Measurements from ENCODE around the gene DLG4.
"Not testable (repeated sequence)": the region's sequence is repeated elsewhere in the genome, so short reads cannot be mapped to it uniquely, and the experiment has no call there.

Gene DLG4

DNA sequence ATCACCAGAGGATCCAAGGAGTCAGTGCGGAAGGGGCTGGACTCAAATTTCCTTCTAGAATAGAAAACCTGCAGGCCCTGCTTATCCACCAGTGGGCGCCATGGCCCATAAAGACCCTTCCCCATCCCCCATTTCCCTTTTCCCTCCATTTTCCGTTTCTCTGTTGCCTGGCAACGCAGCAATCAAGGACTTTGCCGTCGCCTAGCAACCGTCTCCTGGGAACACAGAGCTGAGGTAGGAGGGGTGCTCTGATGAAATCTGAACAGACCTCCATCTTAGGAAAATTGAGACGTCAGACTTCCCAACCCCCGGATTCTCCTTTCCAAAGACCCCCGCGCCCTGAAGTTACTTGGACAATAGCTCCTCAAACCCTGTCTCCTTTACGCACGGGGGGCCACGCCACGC is 5.7 kb downstream of the DLG4 start:
- peak in 1 of 4 experiments; percentile 45 for DNase-seq

DNA sequence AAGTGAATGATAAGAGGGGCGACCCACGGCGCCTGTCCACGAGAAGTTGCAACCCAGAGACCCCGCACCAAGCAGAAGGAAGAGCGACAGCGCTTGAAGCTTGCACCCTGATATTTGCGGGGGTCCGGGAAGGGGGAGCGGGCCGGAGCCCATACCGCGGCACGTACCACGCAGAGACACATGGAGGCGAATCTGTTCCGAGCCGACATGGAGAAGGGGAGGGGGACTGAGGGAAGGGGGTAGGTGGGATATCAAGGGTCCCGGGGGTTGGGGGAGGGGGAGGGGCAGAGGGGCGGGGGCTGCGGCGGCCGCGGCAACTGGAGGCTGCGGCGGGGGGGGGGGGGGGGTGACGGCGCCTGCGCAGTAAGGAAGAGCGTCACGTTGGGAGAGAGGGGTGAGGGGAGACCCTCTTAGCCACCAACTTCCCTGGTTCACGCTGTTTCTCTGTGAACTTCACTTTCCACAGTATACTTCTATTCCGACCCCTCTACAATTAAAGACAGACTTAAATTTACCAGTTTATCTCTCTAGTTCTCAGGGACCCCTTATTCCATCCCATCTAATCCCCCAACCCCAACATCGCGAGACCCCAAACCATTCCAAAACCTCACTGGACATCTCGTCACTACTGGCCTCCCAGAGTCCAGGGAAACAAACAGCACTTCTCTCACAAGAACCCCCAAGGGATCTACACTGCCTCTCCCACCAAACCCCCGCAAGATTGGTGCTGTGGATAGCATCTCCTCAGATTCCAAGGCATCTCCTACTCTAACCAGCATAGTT is 8.0 kb downstream of the DLG4 start:
- no peak for DNase-seq

DNA sequence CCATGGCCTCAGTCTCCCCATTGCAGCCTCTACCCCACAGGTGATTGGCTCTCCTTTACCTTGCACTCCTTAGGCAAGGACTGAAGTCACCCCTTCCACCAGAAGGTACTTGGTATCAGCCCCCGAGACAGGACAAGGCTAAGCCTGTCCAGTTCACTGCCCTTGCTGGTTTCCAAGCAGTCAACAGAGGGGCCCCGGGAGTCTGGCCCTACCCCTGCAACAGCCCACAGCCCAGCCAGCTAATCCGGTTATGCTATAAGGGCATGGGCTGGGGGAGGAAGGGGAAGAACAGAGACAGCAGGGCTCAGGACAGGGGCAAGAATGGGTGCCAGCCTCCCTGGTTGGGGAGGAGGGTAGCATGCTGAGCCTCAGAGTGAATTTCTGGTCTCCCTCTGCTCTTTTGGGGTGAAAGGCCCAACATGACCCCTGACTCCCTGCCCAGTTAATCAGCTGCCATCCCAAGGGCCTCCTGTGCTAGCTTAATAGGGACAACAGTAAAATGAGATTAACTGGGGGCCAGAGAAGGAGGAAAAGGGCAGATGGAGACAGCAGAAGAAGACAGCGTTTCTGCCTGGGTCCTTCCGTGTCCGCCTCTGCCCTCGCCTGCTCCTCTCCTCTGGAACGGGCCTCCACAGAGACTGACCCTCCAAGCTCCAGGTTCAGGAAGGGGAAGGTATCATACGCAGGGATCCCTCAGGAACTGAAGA is 10.7 kb downstream of the DLG4 start:
- no peak for DNase-seq

DNA sequence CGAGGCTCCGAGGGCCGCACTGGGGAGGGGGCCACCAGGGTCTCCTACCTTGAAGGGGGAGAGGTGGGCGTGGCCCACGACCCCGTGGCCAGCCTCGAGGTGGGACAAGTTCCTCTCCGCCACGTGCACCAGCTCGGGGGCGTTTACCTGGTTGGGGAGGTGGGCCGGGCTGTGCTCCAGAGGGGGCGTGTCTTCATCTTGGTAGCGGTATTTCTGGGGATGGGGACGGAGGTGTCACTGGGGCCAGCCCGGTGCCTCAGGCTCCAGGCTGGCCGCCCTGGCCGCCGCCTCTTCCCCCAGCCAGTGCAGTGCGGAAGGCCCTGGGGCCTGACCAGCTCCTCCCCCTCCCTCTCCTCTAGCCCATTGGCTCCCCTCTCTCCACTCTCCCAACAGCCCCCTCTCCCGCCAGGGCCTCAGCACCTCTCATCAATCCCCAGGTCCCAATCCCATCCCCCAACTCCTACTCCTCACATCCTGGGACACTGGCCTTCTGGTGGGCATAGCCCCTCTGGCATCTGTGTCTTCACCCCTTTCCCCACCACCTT is 11.5 kb downstream of the DLG4 start:
- no peak for DNase-seq

DNA sequence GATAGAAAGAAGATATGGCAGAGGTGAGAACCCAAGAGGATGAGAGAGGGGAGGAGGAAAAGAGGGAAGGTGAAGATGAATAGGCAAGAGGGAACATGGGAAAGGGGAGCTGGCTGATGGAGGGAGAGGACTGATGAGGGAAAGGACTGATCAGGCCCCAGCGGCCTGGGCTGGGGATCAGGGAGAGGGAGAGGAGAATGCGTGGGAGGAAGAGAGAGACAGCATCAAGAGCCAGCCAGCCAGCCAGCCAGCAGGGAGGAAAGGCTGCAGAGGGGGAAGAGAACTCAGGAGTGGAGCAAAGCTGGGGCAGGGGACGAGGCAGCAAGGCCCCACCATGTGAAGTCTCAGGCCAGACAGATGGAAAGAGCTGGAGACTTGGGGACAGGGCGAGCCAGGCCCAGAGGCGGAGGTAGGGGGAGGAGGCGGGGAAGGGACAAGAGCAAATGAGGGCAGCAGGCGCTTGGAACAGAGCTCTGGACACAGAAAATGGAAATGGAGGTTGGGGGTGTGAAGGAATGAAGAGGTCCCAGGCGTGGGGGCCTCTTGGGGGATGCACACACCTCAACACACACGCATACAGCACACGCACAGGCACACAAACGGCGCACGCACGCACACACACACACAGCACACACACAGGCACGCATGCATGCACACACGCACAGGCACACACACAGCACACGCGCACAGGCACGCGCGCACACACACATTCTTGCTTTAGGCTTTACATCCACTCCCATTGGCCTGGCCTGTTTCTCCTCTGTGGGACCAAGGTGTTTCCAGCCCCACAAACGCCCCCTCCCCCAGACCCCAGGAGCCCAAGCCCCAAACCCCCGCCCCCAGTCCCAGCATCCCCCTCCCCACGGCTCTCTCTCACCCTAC is 12.3 kb downstream of the DLG4 start:
- no peak for DNase-seq

DNA sequence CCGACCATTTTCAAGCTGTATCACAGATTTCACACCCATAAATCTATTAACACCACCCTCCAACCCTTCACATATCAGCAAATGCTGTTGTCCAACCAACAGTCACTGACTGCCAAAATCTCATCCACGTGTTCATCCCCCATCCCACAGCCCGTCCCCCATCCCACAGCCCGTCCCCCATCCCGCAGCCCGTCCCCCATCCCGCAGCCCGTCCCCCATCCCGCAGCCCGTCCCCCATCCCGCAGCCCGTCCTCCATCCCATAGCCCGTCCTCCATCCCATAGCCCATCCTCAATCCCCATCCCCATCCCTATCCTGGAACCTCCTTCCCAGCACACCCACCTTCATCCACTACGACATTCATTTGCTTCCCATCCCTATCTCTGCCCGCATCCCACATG is 14.1 kb downstream of the DLG4 start:
- no peak for DNase-seq

DNA sequence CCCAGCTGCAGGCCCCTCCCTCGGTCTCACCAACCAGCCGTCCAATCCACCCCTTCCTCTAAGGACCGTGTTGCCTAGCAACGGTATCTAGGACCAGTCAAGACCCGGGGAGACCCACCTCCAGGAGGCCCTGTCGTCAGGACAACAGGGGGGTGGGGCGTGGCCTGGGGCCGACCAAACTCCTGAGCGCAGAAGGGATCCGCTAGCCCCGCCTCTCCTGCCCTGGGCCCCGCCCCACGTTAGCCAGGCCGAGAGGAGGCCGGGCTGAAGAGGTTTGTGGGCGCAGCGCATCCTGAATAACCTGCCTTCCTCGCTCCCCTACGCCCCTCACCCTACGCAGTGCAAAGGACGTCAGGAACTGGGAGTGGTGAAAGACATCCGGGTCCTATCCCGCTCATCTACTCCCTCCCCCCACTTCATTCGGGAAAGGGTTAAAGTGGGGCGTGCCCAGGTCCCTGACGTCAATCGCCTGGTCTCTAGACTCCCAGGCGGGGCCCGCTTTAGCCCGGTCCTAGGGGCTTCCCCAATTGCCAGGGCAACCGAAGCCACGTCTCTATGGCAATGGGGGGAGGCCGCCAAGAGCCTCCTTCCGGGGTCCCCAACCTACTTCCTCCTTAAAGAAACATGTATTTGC is 14.7 kb downstream of the DLG4 start:
- peak; percentile 76 to 91 (median 88) for DNase-seq

DNA sequence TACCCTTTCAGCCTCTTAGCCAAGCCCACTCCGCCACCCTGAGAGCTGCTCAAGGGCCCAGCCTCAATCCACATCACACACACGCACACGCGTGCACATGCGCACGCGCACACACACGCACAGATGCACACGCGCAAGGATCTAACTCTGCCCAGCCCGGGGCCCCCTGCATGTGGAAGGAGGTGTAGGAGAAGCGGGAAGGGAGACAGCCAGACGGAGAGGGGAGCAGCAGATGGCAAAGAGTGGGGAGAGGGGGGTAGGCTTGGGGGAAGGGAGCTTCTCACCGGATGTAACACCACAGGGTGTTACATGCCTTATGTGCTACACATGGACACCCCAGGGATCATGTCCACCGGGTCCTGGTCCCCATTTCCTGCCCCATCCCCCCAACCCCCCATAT is 15.3 kb downstream of the DLG4 start:
- DNase-seq: no peak

DNA sequence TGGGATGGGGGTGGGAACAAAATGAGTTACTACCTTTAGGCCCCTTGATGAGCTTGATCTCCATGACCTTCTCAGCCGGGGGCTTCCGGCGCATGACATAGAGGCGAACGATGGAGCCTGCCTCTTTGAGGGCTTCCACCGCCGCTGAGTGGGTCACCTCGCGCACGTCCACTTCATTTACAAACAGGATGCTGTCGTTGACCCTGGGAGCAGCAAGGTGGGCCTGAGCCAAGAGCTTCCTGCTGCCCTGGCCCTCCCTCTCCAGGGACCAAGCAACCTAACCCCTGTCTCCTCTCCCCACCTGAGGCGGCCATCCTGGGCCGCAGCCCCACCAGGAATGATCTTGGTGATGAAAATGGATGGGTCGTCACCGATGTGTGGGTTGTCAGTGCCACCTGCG is 16.2 kb downstream of the DLG4 start:
- no peak for DNase-seq

DNA sequence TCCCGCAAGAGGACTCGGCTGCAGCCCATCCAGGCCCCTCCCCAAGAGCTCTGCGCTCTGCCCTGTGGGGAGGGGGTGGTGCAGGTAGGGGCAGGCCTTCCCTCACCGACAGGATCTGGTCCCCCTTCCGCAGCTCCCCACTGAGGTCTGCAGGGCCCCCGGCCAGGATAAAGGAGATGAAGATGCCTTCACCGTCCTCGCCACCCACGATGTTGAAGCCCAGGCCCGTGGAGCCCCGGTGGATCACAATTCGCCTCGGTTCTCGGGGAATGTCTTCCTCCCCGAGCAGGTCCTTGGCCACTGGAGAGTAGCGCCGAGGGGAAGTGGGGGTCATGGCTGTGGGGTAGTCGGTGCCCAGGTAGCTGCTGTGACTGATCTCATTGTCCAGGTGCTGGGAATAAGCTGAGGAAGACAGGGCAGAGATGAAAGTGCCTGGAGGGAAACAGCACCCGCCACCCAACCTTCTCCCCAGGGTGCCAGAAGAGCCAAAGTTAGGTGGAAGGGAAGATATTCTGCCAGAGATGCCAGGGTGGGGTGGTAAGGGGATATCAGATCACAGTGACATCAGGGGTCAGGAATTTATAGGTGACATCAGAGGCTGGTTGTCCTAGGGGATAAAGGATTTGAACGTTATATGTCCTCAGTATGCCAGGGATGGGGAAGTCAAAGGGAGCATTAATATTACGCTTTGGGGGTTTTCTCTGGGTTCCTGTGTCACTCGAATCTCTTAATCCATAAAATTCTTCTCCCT is 22.8 kb downstream of the DLG4 start:
- no peak for DNase-seq

DNA sequence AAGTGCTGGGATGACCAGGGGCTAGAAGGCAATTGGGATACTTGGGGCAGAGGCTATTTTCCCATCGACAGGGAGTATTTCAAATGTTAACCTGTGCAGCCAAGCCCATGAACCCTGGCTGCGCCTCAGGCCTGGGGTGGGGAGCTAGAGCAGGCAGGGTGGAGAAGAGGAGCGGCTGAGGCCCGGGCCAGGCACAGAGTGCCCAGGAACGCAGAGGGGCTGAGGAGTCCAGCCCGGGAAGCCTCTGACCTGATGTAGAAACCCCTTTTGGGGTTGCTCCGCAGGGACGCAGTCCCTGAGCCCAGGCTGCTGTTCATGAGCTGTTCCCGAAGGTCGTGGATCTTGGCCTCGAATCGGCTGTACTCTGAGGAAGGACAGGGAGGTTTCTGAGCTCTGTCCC is 23.7 kb downstream of the DLG4 start:
- no peak for DNase-seq

DNA sequence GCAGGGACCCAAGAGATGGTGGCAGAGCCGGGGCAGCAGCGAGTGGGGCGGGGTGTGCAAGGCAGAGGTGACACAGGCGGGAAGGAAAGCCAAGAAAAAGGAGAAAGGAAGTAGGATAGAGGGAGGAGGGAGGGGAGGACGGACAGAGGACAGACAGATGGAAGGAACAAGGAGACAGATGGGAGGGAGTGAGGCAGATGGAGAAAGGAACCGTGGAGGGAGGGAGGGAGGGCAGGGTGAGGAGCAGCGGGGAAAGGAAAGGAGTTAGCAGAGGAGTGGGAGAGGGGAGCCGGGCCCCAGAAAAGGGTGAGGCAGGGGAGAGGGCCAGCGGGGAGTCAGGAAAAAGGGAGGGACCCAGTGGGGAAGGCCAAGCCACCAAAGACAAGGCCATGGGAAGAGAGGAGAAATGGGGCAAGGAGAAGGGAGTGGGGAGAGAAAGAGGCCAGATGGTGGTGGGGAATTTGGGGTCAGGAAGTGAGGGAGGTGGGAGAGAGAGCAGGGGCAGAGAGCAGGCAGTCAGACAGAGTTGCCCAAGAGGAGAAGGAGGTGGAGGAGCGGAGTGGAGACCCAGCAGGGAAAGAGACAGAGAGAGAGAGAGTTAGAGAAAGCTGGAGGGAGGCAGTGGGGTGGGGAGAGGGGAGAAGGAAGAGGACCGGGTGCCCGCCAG is 27.2 kb downstream of the DLG4 start:
- no peak for DNase-seq

DNA sequence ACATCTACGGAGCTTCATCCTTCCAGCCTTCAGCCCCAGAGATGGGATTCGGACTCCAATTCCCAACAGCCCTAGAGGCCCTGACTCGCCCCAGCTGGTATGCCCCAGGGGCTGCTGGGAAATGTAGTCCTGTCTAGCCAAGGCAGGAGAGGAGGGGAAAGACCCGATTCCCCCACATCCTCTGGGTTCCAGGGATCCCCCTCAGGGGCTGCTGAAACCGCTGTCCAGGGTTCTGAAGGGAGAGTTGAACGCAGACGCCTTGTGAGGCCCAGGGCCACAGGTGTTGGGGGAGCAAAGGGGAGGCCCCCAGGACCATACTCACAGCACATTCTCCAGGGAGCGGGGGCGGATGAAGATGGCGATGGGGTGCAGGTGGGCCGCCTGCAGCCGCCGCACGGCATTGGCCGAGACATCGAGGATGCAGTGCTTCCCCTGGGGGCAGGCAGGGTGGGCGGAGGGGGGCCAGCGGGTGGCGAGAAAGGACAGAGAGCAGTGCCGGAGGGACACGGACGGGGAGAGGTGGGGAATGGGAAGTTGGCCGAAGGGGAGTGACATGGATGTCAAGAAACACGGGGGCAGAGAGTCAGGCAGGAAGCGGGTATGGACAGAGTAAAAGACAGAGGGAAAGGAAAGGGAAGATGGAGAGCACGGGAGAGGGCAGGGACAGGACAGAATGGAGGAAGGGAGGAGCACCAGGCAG is 27.9 kb downstream of the DLG4 start:
- DNase-seq: no peak

DNA sequence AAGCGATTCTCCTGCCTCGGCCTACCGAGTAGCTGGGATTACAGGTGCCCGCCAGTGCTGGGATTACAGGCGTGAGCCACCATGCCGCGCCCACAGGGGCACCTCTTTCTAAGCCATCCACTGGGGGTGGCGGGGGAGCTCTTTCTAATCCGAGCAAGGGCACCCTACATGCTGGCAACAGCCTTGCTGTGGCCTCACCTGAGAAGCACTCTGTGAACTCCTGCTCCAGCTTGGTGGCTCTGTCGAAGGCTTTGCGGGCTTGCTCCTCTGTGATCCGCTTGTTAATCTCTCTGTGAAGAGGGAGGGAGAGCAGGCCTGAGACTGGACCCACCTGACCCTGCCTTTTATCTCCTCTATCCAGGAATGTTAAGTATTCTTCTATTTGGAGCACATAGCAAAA is 28.6 kb downstream of the DLG4 start:
- no peak for DNase-seq

DNA sequence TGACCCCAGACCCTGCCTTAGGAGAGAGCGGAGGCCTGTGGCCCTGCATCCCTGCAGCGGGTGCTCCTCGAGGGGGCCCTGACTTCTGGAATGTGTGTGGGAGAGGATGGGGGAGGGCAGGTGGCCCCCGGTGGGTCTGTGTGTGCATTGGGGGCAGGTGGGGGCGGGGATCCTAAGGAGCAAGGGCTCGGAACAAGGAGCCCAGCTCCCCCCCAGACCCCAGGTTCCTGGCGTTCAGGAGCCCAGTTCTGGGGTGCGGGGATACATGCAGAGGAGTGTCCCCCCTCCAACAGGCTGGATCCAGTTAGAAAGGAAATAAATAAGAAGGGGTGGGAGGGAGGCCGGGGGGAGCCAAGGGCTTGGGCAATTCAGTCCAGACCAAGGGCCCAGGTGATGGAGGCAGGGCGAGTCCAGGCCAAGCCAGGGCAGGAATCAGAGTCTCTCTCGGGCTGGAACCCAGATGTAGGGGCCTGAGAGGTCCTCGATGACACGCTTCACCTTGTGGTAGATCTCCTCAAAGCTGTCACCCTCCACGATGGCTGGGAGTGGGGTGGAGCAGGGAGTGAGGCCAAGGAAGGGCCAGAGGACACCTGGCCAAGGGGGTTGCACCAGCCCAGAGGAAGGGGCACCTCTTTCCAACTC is 29.2 kb downstream of the DLG4 start:
- DNase-seq: no peak

DNA sequence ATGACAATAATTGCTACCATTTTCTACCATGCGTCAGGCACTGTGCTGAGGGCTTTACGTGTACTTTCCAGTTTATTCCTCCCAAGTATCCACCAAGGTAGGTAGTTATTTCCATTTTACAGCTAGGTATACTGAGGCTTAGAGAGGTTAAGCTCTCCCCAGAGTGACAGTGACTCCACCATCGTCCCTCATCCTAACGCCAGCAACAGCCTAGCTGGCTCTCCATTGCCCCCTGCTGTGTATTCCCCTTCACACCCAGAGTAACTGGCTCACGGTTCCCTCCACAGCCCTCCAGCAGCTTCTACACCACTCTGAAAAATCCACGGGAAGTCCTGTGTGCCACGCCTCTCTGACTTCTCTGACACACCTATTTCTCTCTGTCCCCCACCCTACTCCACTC is 33.4 kb downstream of the DLG4 start:
- no peak for DNase-seq

DNA sequence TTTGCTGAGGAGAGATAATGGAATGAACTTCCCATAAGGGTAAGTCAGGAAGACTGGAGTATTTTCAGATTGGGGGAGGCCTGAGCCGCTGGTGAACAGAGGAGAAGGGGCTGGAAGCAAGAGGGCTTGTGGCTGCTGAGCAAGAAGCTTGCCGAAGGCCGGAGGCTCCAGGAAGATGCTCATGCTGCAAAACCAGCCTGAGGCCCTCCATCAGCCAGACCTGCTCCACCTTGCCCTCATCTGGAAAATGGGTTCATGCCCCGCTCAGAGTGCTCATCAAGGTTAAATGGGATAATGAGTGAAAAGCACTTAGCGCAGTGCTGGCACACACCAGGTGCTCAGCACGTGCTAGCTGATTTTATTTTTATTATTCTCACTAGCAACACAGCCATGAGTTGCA is 35.0 kb downstream of the DLG4 start:
- no peak for DNase-seq

DNA sequence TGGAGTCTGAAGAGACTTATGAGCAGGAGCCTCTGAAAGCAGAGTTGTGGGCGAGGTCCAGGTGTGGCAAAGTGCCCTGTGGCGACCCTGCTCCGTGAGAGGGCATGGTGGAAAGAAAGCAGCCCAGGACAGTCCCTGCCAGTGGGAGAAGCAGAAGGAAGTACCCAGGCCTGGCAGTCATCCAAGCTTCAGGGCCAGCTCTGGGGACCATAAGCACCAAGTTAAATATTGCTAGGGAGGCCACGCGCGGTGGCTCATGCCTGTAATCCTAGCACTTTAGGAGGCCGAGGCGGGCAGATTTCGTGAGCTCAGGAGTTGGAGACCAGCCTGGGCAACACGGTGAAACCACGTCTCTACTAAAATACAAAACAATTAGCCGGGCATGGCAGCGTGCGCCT is 35.5 kb downstream of the DLG4 start:
- DNase-seq: no peak

DNA sequence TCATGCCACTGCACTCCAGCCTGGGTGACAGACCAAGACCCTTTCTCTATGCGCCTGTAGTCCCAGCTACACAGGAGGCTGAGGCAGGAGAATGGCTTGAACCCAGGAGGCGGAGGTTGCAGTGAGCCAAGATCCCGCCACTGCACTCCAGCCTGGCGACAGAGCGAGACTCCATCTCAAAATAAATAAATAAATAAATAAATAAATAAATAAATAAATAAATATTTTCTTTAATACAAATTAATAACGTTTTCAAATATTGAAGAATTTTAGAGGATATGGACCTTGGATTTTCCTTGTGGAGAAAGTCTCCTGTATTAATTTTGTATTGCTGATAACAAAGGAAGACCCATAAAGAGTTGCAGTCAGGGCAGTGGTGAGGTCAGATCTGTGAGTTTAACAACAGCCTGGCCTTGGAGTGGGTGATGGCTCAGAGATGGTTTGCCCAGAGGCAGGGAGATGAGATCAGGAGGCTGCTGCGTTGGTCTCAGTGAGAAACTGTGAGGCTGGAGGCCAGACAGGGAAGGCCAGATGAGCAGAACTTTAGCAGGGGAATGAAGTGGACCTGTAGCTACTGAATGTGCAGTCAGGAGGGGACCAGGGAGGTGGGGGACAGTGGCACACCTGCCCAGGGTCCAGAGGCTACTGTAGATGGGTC is 36.1 kb downstream of the DLG4 start:
- no peak for DNase-seq

DNA sequence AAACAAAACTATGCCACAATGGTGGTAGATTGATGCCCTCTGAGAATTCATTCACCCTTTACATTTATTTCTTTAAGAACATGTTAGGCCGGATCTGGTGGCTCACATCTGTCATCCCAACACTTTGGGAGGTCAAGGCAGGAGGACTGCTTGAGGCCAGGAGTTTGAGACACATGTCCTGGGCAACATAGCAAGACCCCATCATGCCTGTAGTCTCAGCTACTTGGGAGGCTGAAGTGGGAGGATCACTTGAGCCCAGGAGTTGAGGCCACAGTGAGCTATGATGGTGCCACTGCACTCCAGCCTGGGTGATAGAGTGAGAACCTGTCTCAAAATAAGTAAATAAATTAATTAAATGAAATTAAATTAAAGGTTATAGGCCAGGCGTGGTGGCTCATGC is 37.5 kb downstream of the DLG4 start:
- not testable (repeated sequence) for DNase-seq
